ENCODE data around the gene GLUD2. TPM values are rescaled to one million over a fixed set of nuclear protein-coding genes. Genes with fewer than 3 reads are reported as not detected.

Gene GLUD2
- total and polyA plus RNA-seq, 2 of the 8 experiments (the other 6 are each of a cell fraction or from before 2014, with no cell fraction given): 0.14 to 0.26 TPM

DNA sequence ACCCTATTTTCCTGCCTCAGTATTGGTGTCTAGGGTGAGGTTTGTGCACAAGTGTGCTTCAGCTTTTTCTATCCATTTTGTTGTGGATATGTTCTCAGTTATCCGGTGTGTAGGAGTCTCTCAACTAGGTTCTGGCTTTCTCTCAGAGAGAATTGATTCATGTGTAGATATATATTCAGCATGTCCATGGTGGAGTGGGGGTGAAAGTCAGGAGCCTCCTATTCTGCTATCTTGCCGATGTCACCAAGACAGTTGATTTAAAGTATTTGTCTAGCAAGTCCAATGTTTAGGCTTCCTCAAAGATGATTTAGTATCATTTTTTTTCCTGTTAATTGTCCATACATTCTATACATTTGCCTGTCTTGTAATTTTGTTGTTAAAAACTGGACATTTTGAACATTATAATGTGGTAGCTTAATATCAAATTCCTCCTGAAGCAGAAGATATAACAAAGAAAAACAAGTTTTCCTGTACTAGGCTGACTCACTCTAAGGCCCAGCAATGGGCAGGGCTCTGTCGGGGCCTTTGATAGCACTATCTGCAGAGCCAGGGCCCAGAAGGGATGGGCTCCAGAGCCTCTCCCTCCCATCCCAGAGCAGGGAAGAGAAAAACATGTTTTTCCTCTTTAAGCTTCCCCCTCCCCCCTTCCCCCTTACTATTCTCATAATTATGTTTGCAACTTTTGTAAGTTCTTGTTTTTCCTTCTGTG is 37.6 kb downstream of the GLUD2 start:
- no peak overlapping the region for H2AK5ac ChIP-seq (ENCODE audit: low read depth, low read length)
- no peaks in the 10 kb centered on the region for H4K20me1 ChIP-seq (replicated peaks in 1 of 2; ENCODE audit: control insufficient read depth in 1 of 2, insufficient read depth in 2 of 2, low read length in 2 of 2)

More for the DNA sequence above, 37.6 kb downstream of the GLUD2 start:
- Histone ChIP-seq H2AFZ (ENCODE audit: low read length) (no peak overlapping the region), H3K79me2 (ENCODE audit: control insufficient read depth in 1 of 2, insufficient read depth in 2 of 2, low read length in 2 of 2) (no peaks in the 10 kb centered on the region), H3K9ac (replicated peaks in 1 of 4; ENCODE audit: extremely low read depth in 1 of 4, low read depth in 3 of 4, low read length in 3 of 4) (no peak overlapping the region), H2BK15ac (ENCODE audit: low read length) (no peak overlapping the region), H3K23me2 (ENCODE audit: low read depth, low read length) (no peaks in the 10 kb centered on the region), H3K14ac (ENCODE audit: insufficient read length) (no peak overlapping the region), H3K4me3 (ENCODE audit: extremely low read depth in 1 of 4, insufficient read depth in 2 of 4, low read depth in 3 of 4, low read length in 4 of 4) (no peak overlapping the region), H3K4me1 (replicated peaks in 1 of 4; ENCODE audit: control insufficient read depth in 3 of 4, insufficient read depth in 4 of 4, low read length in 3 of 4) (no peaks in the 10 kb centered on the region), H4K91ac (replicated peaks; ENCODE audit: insufficient read length, low read length) (no peak overlapping the region), H3K4ac (replicated peaks; ENCODE audit: insufficient read length, low read depth, low read length) (no peak overlapping the region), H3K9me3 (ENCODE audit: insufficient read depth in 2 of 2, low read depth in 1 of 2, low read length in 1 of 2) (peaks cover 0 to 25% of the 10 kb centered on the region in 2 experiments; a peak in 1 of 4 replicates), H4K5ac (ENCODE audit: insufficient read length, low read depth, low read length) (no peak overlapping the region), H3K18ac (ENCODE audit: extremely low read depth, low read length) (no peak overlapping the region), H3K23ac (ENCODE audit: insufficient read length) (no peak overlapping the region), H4K8ac (ENCODE audit: extremely low read depth, insufficient read depth, low read length) (no peak overlapping the region), H3K27me3 (replicated peaks in 1 of 4; ENCODE audit: control insufficient read depth in 3 of 4, extremely low read depth in 1 of 4, insufficient read depth in 3 of 4, low read length in 3 of 4) (no peaks in the 10 kb centered on the region), H3K56ac (replicated peaks; ENCODE audit: insufficient read length, low read depth, low read length) (no peak overlapping the region), H3K36me3 (ENCODE audit: control insufficient read depth in 2 of 4, insufficient read depth in 4 of 4, low read length in 3 of 4) (no peaks in the 10 kb centered on the region), H3K4me2 (ENCODE audit: insufficient read depth in 1 of 2, low read depth in 2 of 2, low read length in 2 of 2) (no peak overlapping the region), H2BK12ac (ENCODE audit: low read depth, low read length) (no peak overlapping the region), H2BK5ac (ENCODE audit: low read depth, low read length) (no peak overlapping the region), H3K79me1 (ENCODE audit: low read depth, low read length) (no peaks in the 10 kb centered on the region), H2BK120ac (replicated peaks; ENCODE audit: low read depth, low read length) (no peak overlapping the region), H3K27ac (ENCODE audit: low read depth, low read length) (no peak overlapping the region), H2BK20ac (ENCODE audit: low read length) (no peak overlapping the region)
- WGBS, 2 experiments (ENCODE audit: extremely low coverage in 1 of 2, insufficient coverage in 1 of 2, insufficient read length in 1 of 2, insufficient replicate concordance in 2 of 2, low coverage in 1 of 2, low lambda C conversion rate in 2 of 2, missing lambda C conversion rate in 1 of 2): 93% methylated on average over 3 of the region's 3 CpGs; no CpG with 5 or more reads in 1 of the 2 experiments
- DNase-seq (ENCODE audit: low read depth in 1 of 2, low spot score in 2 of 2) (no peak), FAIRE-seq (no peak)
- ChIA-PET POLR2A (ENCODE audit: partially characterized antibody) (no interaction called here), CTCF (ENCODE audit: partially characterized antibody) (no interaction called here)
- TF ChIP-seq CBX5 (IDR thresholded peaks at IDR 0.05; ENCODE audit: low read depth, low read length): no peak
- TF ChIP-seq CHD1 (IDR thresholded peaks at IDR 0.05; ENCODE audit: low read depth, low read length): no peak
- no peak for TF ChIP-seq SIRT6 (IDR thresholded peaks at IDR 0.05; ENCODE audit: low read length)
- TF ChIP-seq, protein P1, sequence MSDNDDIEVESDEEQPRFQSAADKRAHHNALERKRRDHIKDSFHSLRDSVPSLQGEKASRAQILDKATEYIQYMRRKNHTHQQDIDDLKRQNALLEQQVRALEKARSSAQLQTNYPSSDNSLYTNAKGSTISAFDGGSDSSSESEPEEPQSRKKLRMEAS (IDR thresholded peaks at IDR 0.05): no peak
- TF ChIP-seq BRCA1 (IDR thresholded peaks at IDR 0.05; ENCODE audit: low read depth, low read length): no peak

All from H1 (cell line).